HCT116 (cell line): Measurements from ENCODE around the gene THSD7B. TPM values are rescaled to one million over a fixed set of nuclear protein-coding genes. Genes with fewer than 3 reads are reported as not detected.
"Not testable (repeated sequence)": the region's sequence is repeated elsewhere in the genome, so short reads cannot be mapped to it uniquely, and the experiment has no call there.

Source experiments
- ATAC-seq: fragments of 200-7000 bp; cut with Tn5 transposase; 2 replicates; pipeline ENCODE4 v1.9.1; 2020; ENCODE audit warnings: mild to moderate bottlenecking, moderate library complexity
- BruUV-seq: library from RNA; stranded (reverse); fragments of 400-500 nt; replicated peaks from 2 replicates; lab custom pipeline; 2021; lab: Mats Ljungman, UMichigan
- CTCF ChIA-PET: fragments of 300-600 bp; sonication (Branson Sonifier 250); formaldehyde crosslinking; loops from one replicate; lab custom pipeline; 2021; ENCODE audit warnings: antibody characterized with exemption; lab: Charles Lee
- POLR2A ChIA-PET: fragments of 300-600, 350-600 bp; sonication (Branson Sonifier 250); formaldehyde crosslinking; loops from one replicate; lab custom pipeline; 2021; ENCODE audit warnings: antibody characterized with exemption; lab: Charles Lee
- RAD21 ChIA-PET, 2 experiments: fragments of 300-600 bp; sonication (Branson Sonifier 250); formaldehyde crosslinking; loops; one replicate each; lab custom pipeline; 2023; ENCODE audit warnings: low total read pairs in 2 of 2; ENCODE audit not compliant: uncharacterized antibody in 2 of 2, unreplicated experiment in 2 of 2, low non-redundant PET in 1 of 2; lab: Charles Lee
- DNase-seq: peaks from one replicate; pipeline ENCODE4 v3.0.0-alpha.2; 2010; ENCODE audit warnings: low read depth, low spot score
- H2AFZ ChIP-seq: fragments of 200-600 bp; shearing (Covaris generic), sonication (generic); 2 replicates; pipeline ENCODE4 v1.6.1; 2017; ENCODE audit warnings: low read depth, mixed run types, mixed read lengths, antibody characterized with exemption, low read length; ENCODE audit not compliant: poor library complexity, severe bottlenecking
- H3K27ac ChIP-seq: 2 replicates; pipeline ENCODE4 v1.5.1; 2012; ENCODE audit warnings: low read depth, low read length
- H3K27me3 ChIP-seq: fragments of 200-600 bp; sonication (generic); 2 replicates; pipeline ENCODE4 v1.6.1; 2016; ENCODE audit warnings: mixed run types, low read length, mixed read lengths; ENCODE audit not compliant: insufficient read depth
- H3K36me3 ChIP-seq, 2 experiments: fragments of 200-500 bp in 1 of 2; fragments of 200-600 bp in 1 of 2; sonication (Bioruptor generic) in 1 of 2; sonication (generic) in 1 of 2; 2 replicates each; pipeline versions ENCODE4 v1.5.1 to v1.6.1; 2014 to 2016; ENCODE audit warnings: low read length in 2 of 2, inconsistent platforms in 1 of 2, mixed read lengths in 1 of 2, mixed run types in 1 of 2; ENCODE audit not compliant: insufficient read depth in 2 of 2, control insufficient read depth in 1 of 2
- H3K4me1 ChIP-seq, 2 experiments: fragments of 200-600 bp in 1 of 2; sonication (generic) in 1 of 2; 2 replicates each; pipeline versions ENCODE4 v1.5.1 to v1.6.1; 2012 to 2017; ENCODE audit warnings: low read length in 2 of 2, inconsistent platforms in 1 of 2, mild to moderate bottlenecking in 1 of 2, mixed read lengths in 1 of 2, mixed run types in 1 of 2, moderate library complexity in 1 of 2; ENCODE audit not compliant: insufficient read depth in 2 of 2, control insufficient read depth in 1 of 2
- H3K4me2 ChIP-seq: fragments of 200-600 bp; sonication (generic); 2 replicates; pipeline ENCODE4 v1.6.1; 2017; ENCODE audit warnings: mixed run types, low read length, mixed read lengths
- H3K4me3 ChIP-seq, 2 experiments: fragments of 200-600 bp in 1 of 2; sonication (generic) in 1 of 2; replicated peaks in 1 of 2; 2 replicates each; pipeline ENCODE4 v1.5.1; 2011 to 2016; ENCODE audit warnings: low read length in 2 of 2, control low read depth in 1 of 2, low read depth in 1 of 2, mild to moderate bottlenecking in 1 of 2, mixed read lengths in 1 of 2, mixed run types in 1 of 2
- H3K79me2 ChIP-seq: fragments of 200-600 bp; sonication (generic); 2 replicates; pipeline ENCODE4 v1.6.1; 2017; ENCODE audit warnings: mild to moderate bottlenecking, mixed run types, low read length, moderate library complexity, mixed read lengths; ENCODE audit not compliant: insufficient read depth
- H3K9ac ChIP-seq: fragments of 200-600 bp; sonication (generic); 2 replicates; pipeline ENCODE4 v1.6.1; 2016; ENCODE audit warnings: low read length, mixed read lengths
- H3K9me2 ChIP-seq: fragments of 200-600 bp; sonication (generic), shearing (Covaris generic); 2 replicates; pipeline ENCODE4 v1.6.1; 2017; ENCODE audit warnings: mixed run types, mild to moderate bottlenecking, moderate library complexity; ENCODE audit not compliant: insufficient read depth
- H3K9me3 ChIP-seq, 2 experiments: fragments of 200-500 bp in 1 of 2; fragments of 200-600 bp in 1 of 2; sonication (Bioruptor generic) in 1 of 2; sonication (generic) in 1 of 2; 2 replicates each; pipeline ENCODE4 v1.6.1; 2014 to 2017; ENCODE audit warnings: low read length in 2 of 2, mixed read lengths in 2 of 2, inconsistent platforms in 1 of 2, low read depth in 1 of 2, mild to moderate bottlenecking in 1 of 2, mixed run types in 1 of 2, moderate library complexity in 1 of 2; ENCODE audit not compliant: control insufficient read depth in 1 of 2, insufficient read depth in 1 of 2
- H4K20me1 ChIP-seq: fragments of 200-600 bp; sonication (generic), shearing (Covaris generic); 2 replicates; pipeline ENCODE4 v1.6.1; 2017; ENCODE audit warnings: mixed run types, mild to moderate bottlenecking, moderate library complexity; ENCODE audit not compliant: insufficient read depth
- CEBPB ChIP-seq: IDR thresholded peaks from 2 replicates; pipeline ENCODE4 v1.6.1; 2012; ENCODE audit warnings: low read depth
- ELF1 ChIP-seq: IDR thresholded peaks from 2 replicates; pipeline ENCODE4 v1.6.1; 2012; ENCODE audit warnings: low read depth, borderline replicate concordance
- TCF7L2 ChIP-seq: IDR thresholded peaks from 2 replicates; pipeline ENCODE4 v1.7.0; 2011; ENCODE audit warnings: borderline replicate concordance, inconsistent platforms; ENCODE audit not compliant: insufficient read depth, insufficient read length; ENCODE audit errors: extremely low read depth
- ZBTB33 ChIP-seq: IDR thresholded peaks from 2 replicates; pipeline ENCODE4 v1.6.1; 2011; ENCODE audit warnings: mild to moderate bottlenecking, low read length, moderate library complexity; ENCODE audit not compliant: insufficient replicate concordance; ENCODE audit errors: extremely low read depth
- intact Hi-C: fragments of 100-400 bp; cut with micrococcal nuclease; formaldehyde crosslinking; loops from 2 replicates; pipeline ENCODE4 v1.10.0; 2022
- total RNA-seq: library from RNA; stranded (reverse); gene quantifications from one replicate; pipeline ENCODE4 v1.2.1, GENCODE V29; 2021; ENCODE audit not compliant: unreplicated experiment
- TF ChIP-seq, protein P1 (sequence below): IDR thresholded peaks from 2 replicates; pipeline ENCODE4 v1.6.1; 2012; ENCODE audit warnings: low read depth

THSD7B gene
- total RNA-seq, 1 experiment from 2014 or later: not detected

- BruUV-seq: no TSS peak
These were observed 215.0 kb downstream of the THSD7B start for GRCh38 chr2:136980303-136980702.

GRCh38 chr2:136981689-136982088 lies 216.3 kb downstream of the THSD7B start:
- RAD21 ChIA-PET, CTCF ChIA-PET, BruUV-seq: not testable (repeated sequence)

More at GRCh38 chr2:136980303-136980702, 215.0 kb downstream of the THSD7B start:
- no peak overlapping the region for H3K27ac ChIP-seq
- POLR2A ChIA-PET: no interaction called here
- H3K4me2 ChIP-seq: no peak overlapping the region
- TF ChIP-seq ELF1 (no peak), CEBPB (no peak), TCF7L2 (no peak), ZBTB33 (no peak)
- TF ChIP-seq, protein P1, sequence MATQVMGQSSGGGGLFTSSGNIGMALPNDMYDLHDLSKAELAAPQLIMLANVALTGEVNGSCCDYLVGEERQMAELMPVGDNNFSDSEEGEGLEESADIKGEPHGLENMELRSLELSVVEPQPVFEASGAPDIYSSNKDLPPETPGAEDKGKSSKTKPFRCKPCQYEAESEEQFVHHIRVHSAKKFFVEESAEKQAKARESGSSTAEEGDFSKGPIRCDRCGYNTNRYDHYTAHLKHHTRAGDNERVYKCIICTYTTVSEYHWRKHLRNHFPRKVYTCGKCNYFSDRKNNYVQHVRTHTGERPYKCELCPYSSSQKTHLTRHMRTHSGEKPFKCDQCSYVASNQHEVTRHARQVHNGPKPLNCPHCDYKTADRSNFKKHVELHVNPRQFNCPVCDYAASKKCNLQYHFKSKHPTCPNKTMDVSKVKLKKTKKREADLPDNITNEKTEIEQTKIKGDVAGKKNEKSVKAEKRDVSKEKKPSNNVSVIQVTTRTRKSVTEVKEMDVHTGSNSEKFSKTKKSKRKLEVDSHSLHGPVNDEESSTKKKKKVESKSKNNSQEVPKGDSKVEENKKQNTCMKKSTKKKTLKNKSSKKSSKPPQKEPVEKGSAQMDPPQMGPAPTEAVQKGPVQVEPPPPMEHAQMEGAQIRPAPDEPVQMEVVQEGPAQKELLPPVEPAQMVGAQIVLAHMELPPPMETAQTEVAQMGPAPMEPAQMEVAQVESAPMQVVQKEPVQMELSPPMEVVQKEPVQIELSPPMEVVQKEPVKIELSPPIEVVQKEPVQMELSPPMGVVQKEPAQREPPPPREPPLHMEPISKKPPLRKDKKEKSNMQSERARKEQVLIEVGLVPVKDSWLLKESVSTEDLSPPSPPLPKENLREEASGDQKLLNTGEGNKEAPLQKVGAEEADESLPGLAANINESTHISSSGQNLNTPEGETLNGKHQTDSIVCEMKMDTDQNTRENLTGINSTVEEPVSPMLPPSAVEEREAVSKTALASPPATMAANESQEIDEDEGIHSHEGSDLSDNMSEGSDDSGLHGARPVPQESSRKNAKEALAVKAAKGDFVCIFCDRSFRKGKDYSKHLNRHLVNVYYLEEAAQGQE: no peak
- CTCF ChIA-PET: no interaction called here
- H2AFZ ChIP-seq: no peak overlapping the region
- H3K9ac ChIP-seq: no peak overlapping the region
- no peaks in the 10 kb centered on the region for H3K79me2 ChIP-seq
- H3K4me1 ChIP-seq: no peaks in the 10 kb centered on the region
- no peaks in the 10 kb centered on the region for H3K9me3 ChIP-seq
- intact Hi-C loops: no loop called here
- H3K27me3 ChIP-seq: no peaks in the 10 kb centered on the region
- H3K36me3 ChIP-seq: no peaks in the 10 kb centered on the region
- DNase-seq (no peak), ATAC-seq (no peak)
- H4K20me1 ChIP-seq: no peaks in the 10 kb centered on the region
- no peak overlapping the region for H3K4me3 ChIP-seq
- no peaks in the 10 kb centered on the region for H3K9me2 ChIP-seq
- RAD21 ChIA-PET: no interaction called here

More at GRCh38 chr2:136981689-136982088, 216.3 kb downstream of the THSD7B start:
- DNase-seq, H3K9me2 ChIP-seq, H3K27ac ChIP-seq, H3K9me3 ChIP-seq, H3K36me3 ChIP-seq, H2AFZ ChIP-seq, ATAC-seq, H4K20me1 ChIP-seq, H3K4me1 ChIP-seq, H3K79me2 ChIP-seq, H3K27me3 ChIP-seq, H3K9ac ChIP-seq, H3K4me2 ChIP-seq, intact Hi-C loops, H3K4me3 ChIP-seq, POLR2A ChIA-PET: not testable (repeated sequence)
